Astrocyte of the cerebellum (primary cell): Measurements from ENCODE around the gene RIF1.

Experiments
- DNase-seq: peaks from one replicate; pipeline ENCODE4 v3.0.0-alpha.2; 2011; ENCODE audit warnings: low read depth
- H3K4me3 ChIP-seq: 2 replicates; pipeline ENCODE4 v1.5.1; 2011; ENCODE audit warnings: mild to moderate bottlenecking, low read depth, low read length, moderate library complexity
- CTCF ChIP-seq: IDR thresholded peaks from 2 replicates; pipeline ENCODE4 v1.5.1; 2012; ENCODE audit warnings: low read length, low read depth, moderate library complexity, mild to moderate bottlenecking; ENCODE audit errors: missing control alignments
- in situ Hi-C: cut with HindIII; loops from 2 replicates; pipeline ENCODE4 v1.10.0; 2017; ENCODE audit warnings: low sequenced_read_pairs

Gene RIF1

GRCh38 chr2:151522556-151522955 lies 112.9 kb downstream of the RIF1 start:
- in situ Hi-C loops = no loop called here
- TF ChIP-seq CTCF = no peak
- no peak overlapping the region for H3K4me3 ChIP-seq
- DNase-seq = no peak

GRCh38 chr2:151523850-151524249 lies 114.1 kb downstream of the RIF1 start:
- DNase-seq = no peak
- no peak for TF ChIP-seq CTCF
- no peak overlapping the region for H3K4me3 ChIP-seq
- in situ Hi-C loops = no loop called here

- in situ Hi-C loops = no loop called here
- TF ChIP-seq CTCF = no peak
- DNase-seq = no peak
- H3K4me3 ChIP-seq = no peak overlapping the region
Observed at GRCh38 chr2:151525821-151526373, 116.2 kb downstream of the RIF1 start.

GRCh38 chr2:151526572-151527090 lies 116.9 kb downstream of the RIF1 start:
- TF ChIP-seq CTCF = no peak
- DNase-seq = no peak
- H3K4me3 ChIP-seq = no peak overlapping the region
- in situ Hi-C loops = no loop called here
